HG03432 (cell line): ENCODE measurements around the gene TOMM34.

ENCODE experiments used
- ATAC-seq: cut with Tn5 transposase; IDR thresholded peaks from one replicate; pipeline ENCODE4 v1.9.1; 2021; ENCODE audit warnings: mild to moderate bottlenecking, moderate library complexity; ENCODE audit not compliant: unreplicated experiment

The TOMM34 gene

DNA sequence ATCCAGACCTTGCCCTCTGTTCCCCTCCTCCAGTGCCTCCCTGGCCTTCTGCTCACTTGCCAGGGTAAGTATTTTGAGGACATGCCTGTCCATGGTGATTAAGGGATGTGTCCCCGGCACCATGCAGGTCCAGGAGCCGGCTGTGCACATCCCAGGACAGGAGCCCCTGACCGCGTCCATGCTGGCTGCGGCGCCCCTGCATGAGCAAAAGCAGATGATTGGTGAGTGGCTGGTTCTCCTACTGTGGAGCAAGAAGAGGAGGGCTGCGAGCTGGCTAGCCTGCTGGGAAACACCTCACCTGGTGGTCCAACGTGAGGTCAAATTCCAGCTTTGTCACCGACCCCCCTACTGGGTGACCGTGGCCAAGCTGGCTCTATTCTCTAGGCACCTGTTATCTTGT, 23.7 kb downstream of the TOMM34 start:
- ATAC-seq, result no peak

- no peak for ATAC-seq
Observed at GRCh38 chr20:44932916-44933315, 27.3 kb downstream of the TOMM34 start.

DNA sequence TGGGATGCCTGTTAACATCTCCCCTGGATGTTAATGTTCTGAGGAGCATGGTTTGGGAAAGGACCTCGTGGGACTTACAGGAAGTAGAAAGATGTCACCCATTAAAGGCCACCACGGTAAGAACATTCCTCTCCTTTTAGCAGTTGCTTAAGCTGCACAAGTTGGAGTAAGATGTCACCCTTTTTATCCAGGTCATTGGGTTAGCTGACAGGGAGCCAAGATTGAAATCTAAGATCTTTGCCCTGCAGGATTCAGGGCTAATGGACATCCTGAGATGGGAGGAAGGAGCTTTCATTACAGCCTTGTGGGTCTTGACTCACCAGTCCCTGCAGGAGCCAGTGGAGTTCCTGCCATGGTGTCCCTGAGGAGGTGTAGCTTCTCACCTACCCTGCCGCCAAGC, 28.3 kb downstream of the TOMM34 start:
- ATAC-seq, result no peak

DNA sequence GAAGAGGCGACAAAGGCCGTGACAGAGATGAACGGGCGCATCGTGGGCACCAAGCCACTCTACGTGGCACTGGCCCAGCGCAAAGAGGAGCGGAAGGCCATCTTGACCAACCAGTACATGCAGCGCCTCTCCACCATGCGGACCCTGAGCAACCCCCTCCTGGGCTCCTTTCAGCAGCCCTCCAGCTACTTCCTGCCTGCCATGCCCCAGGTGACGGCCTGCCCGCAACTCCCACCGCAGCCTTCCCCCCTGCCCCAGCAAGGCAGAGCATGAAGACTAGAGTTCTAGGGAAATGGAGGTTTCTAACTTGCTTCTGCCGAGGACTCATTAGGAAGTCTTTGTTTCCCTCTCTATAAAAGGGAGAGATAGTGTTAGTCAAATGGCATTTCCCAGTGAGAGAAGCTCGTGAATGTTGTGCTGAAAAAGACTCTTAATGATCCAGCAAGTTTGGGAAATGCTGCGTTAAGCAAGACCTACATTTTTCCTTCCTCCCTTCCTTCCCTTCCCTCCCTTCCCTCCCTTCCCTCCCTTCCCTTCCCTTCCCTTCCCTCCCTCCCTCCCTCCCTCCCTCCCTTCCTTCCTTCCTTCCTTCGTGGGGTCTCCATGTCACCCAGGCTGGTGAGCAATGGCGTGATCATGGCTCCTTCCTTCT, 29.6 kb downstream of the TOMM34 start:
- no peak for ATAC-seq

DNA sequence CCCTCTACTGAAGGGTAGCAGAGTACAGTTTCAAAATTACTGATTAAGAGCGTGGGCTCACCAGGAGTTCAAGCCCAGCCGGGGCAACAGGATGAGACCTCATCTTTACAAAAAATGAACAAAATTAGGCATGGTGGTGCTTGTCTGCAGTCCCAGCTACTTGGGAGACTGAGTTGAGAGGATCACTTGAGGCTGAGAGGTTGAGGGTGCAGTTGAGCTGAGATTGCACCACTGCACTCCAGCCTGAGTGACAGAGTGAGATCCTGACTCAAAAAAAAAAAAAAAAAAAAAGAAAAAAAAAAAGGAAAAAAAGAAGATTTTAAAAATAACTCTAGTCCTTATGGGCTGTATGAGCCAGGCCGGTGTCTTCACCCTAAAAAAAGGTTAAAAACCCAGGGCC, 31.6 kb downstream of the TOMM34 start:
- no peak for ATAC-seq

DNA sequence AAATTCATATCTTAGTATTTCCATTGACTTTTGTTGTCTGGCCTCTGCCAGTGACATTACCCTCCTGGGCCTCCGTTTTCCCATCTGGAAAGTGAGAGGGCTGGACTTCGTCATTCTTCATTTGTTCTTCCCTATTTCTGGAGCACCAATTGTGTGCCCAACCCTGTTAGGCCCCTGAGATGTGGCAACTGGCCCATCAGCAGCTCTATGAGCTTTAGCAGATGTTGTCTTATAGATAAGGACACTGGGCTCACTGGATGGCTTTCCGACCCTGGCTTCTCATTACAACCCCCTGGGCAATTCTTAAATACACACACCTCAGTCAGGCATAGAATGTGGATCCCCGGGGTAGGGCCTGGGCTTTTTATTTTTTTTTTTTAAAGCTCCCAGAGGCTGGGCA, 35.7 kb downstream of the TOMM34 start:
- ATAC-seq, result no peak

DNA sequence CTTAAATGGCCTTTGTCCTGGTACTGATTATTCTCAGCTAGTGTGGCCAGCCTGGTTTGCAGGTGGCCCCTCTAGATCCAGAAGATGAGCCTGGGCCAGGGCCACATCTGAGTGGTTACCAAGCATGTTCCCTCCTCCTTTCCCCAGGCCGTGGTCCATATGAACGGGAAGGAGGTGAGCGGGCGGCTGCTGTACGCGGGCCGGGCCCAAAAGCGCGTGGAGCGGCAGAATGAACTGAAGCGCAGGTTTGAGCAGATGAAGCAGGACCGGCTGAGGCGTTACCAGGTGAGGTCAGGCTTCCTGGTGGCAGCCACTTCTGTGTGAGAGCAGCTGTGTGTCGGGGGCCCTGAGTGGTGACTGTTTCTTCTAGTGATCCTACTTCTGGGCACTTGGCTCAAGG, 38.8 kb downstream of the TOMM34 start:
- no peak for ATAC-seq

GRCh38 chr20:44918761-44919160, 41.4 kb downstream of the TOMM34 start:
- no peak for ATAC-seq

DNA sequence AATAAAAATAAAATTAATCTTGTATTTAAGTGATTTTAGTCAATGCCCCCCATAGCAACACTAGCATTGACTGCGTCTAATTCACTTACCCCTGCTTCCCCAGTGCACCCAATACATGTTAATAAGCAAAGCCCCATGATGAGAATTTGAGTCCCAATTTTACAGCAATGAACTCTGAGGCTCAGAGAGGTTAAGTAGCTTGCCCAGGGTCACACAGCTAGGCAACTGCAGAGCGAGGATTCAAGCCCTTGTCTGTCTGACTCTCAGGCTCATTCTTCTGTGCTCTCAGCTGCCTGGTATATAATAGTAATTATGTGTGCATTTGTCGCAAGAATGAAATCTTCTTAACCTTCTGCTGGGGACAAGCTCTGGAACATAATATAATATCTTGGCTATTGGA, 41.9 kb downstream of the TOMM34 start:
- no peak for ATAC-seq

DNA sequence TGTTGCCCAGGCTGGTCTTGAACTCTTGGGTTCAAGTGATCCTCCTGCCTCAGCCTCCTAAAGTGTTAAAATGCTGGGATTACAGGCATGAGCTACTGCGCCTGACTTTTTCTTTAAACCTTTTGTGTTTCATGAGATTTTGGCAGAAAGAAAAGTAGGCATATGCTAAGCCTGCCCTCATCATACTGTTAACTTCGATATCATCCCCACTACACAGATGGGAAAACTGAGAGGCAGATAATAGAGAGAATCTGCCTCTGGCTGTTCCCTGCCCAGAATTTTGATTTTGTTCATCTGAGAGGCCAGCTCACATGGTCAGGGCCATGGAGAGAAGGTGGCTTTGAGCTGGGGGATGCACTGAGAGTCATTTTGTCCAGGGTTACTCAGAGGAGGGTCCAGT, 42.8 kb downstream of the TOMM34 start:
- ATAC-seq, result no peak

- ATAC-seq, result no peak
Observed at GRCh38 chr20:44916586-44916985, 43.6 kb downstream of the TOMM34 start.

DNA sequence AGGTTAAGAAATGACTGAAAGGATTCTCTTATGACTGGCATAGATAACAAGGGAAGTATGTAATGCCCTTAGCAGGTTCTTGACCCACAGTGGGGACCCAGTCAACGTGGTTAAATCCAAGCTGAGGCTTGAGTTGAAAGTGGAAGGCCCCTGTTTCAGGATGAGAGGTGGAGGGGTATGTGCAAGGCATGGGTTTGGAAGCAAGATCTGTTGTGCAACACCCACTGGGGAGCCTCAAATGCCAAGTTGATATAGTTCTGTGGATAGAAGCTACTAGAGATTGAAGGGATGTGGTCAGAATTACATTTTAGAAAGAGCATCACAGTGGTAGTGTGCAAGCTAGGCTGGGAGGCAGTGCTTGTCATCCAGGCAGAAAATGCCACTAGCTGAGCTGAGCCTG, 45.3 kb downstream of the TOMM34 start:
- no peak for ATAC-seq

DNA sequence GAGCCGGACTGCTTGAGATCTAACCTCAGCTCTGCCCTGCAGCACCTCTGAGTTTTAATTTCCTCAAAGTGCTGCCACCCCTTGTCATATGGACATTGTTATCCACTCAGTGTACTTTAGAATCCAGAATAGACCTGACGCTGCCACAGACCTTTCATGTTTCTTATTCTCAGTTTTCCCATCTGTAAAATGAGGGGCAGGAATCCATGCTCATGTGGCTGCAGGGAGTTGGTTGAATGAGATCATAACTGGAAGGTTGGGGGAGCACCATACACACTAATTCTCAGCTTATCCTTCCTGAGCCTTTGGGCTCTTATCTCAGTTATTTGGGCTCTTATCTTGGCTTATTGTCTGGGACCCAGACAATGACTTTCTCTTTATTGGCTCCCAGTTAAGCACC, 48.0 kb downstream of the TOMM34 start:
- no peak for ATAC-seq

- no peak for ATAC-seq
Observed at GRCh38 chr20:44911264-44911921, 48.8 kb downstream of the TOMM34 start.

DNA sequence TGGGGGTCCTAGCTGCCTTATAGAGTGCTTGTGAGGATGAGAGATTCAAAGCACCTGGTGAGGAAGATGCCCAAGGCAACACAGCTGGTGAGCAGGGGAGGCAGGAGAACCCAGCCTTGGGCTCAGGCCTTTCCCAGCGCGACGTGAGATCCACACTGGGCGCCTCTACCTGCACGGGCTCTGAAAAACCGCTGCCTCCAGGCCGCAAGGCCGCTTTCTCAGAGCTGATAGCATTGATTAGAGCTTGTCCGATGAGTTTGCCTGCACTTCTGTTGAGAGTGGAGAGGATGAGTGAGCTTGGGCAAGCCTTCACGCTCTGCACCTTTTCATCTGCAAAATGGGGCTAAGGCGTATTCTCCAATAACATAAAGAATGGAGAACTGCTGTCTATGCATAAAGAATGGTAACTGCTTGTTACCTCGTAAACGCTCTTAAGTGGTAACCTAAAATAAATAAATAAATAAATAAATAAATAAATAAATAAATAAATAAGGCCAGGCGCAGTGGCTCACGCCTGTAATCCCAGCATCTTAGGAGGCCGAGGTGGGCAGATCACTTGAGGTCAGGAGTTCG, 49.4 kb downstream of the TOMM34 start:
- no peak for ATAC-seq

GRCh38 chr20:44909872-44910689, 50.1 kb downstream of the TOMM34 start, which contains the start of gene PABPC1L:
PABPC1L (plus strand) TSS chr20:44910060; CDS start chr20:44910144, 84 bp downstream.
- peak; percentile 88 for ATAC-seq

DNA sequence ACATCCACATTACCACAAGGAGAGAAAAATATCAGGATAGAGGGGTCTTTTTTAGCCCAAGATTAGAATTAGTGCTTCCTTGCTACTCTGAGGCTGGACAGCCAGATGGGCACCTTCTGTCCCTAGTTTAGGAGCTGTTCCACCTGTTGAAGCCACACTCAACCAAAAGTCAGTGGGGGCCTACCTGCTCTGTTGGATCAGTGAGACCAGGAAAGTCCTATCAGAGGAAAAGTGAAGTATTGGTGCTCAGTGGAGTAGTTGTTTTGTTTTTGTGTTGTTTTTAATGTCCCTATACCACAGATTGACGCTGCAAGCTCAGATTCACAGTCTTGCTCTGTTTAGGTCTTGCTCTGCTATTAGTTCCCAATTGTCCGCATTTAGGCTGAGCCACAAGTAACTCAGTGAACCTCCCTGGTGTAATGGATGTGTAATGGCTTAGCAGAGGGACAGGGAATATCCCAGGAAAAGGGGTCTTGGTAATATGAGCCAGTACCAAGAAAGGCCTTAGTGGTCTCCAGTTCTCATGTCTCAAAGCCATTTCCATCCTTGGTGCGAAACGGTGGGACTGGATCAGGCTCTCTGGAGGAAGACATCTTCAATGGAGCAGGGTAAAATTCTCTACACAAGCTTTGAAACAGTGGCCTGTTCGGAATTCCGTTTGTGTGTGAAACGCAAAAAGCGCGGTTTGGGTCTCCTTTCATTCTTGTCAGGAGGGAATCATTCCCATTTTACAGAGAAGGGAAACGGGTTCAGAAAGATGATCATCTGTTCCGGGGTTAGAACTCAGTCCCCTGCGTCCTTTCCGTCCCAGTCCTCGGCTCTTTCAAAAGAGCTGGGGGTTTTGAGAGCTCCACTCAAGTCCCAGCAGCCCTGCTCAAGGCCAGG, 51.0 kb downstream of the TOMM34 start:
- no peak for ATAC-seq

DNA sequence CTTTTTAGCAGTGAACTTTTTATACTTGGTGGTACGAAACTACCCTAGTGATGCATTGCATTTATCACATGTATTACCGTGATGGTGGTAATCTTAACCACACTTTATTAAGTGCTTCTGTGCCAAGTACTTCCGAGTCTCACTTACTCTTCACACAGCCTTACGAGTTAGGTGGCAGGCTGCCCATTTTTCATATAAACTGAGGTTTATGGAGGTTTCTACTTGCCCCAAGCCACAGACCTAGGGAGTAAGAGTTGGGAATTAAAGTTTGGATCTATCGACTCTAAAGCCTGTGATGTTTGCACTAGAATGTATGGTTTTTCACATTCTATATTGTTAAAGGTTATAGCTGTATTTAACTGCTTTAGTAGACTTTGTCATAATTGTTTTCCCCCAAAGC, 55.8 kb downstream of the TOMM34 start:
- ATAC-seq, result no peak

DNA sequence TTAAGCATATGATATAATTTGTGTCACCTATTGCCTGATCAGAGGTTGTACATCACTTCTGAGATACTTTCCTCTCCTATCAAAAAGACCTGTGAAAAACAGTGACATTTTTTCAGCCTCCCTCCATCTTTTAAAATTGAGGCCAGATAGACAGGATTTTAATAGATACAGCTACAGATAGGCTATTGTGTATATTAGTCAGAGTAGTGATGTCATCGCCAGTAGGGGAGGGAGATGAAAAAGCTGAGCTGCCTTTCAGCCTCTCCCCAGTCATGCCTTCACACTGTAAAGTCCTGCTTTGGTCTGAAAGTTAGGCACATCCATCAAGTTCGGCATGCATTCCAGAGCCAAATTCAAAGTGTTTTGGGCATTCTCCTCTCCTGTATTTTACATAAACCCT, 58.2 kb downstream of the TOMM34 start:
- ATAC-seq, result no peak

- no peak for ATAC-seq
Observed at GRCh38 chr20:44900231-44900854, 59.9 kb downstream of the TOMM34 start.
